GM12801 (cell line): ENCODE results near the gene CMA1.

Experiments
- TF ChIP-seq, protein P1 (sequence below): IDR thresholded peaks from one replicate; pipeline ENCODE4 v1.5.1; 2011; ENCODE audit warnings: control low read depth; ENCODE audit not compliant: insufficient read length; ENCODE audit errors: extremely low read depth

CMA1 gene

GRCh38 chr14:24508155-24508840, at the start of gene CMA1:
Gene CMA1 (minus strand): TSS chr14:24508265. CDS start chr14:24508235, 30 bp downstream.
- TF ChIP-seq, protein P1, sequence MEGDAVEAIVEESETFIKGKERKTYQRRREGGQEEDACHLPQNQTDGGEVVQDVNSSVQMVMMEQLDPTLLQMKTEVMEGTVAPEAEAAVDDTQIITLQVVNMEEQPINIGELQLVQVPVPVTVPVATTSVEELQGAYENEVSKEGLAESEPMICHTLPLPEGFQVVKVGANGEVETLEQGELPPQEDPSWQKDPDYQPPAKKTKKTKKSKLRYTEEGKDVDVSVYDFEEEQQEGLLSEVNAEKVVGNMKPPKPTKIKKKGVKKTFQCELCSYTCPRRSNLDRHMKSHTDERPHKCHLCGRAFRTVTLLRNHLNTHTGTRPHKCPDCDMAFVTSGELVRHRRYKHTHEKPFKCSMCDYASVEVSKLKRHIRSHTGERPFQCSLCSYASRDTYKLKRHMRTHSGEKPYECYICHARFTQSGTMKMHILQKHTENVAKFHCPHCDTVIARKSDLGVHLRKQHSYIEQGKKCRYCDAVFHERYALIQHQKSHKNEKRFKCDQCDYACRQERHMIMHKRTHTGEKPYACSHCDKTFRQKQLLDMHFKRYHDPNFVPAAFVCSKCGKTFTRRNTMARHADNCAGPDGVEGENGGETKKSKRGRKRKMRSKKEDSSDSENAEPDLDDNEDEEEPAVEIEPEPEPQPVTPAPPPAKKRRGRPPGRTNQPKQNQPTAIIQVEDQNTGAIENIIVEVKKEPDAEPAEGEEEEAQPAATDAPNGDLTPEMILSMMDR = no peak

GRCh38 chr14:24556756-24557155, 48.7 kb upstream of the CMA1 start:
- TF ChIP-seq, protein P1 = no peak

GRCh38 chr14:24542346-24542936, 34.4 kb upstream of the CMA1 start:
- TF ChIP-seq, protein P1 = no peak

GRCh38 chr14:24535737-24536136, 27.7 kb upstream of the CMA1 start:
- TF ChIP-seq, protein P1 = no peak

DNA sequence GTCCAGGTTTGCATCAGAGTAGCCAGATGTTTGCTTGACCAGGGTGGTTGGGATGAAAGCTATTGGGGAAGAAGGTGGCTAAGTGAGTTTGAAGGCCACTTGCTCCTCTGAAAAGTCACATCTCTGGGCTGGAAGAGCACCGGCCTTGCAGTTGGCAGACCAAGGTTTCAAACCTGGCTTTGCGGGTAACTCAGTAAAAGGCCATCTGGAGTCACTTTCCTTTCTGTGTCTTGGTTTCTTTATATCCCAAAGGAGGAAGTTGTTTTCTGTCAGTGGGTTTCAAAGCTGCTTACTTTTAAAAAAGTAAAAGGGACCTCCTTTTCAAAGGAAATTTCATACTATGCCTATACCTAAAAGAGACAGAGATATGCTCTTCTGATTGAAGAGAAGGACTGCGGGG, 26.2 kb upstream of the CMA1 start:
- TF ChIP-seq, protein P1 = no peak

DNA sequence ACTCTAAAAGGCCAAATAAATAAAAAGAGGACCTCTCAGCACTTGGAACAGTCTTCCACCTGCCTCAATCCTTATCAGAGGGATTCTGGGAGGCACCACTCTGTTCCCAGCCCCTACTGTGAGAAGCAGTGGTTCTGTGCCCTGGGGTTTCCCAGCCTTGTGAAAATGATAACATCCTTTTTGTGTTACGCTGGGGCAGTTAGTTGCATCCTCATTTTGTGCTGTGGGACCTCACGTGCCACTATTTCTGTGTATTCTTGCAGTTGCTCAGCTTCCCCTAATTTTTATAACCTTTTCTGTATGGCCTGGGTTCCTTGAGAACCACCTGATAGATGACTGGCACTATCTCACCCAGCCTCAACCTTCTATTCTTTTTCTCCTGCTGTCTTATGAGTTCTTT, 10.8 kb upstream of the CMA1 start:
- TF ChIP-seq, protein P1 = no peak

DNA sequence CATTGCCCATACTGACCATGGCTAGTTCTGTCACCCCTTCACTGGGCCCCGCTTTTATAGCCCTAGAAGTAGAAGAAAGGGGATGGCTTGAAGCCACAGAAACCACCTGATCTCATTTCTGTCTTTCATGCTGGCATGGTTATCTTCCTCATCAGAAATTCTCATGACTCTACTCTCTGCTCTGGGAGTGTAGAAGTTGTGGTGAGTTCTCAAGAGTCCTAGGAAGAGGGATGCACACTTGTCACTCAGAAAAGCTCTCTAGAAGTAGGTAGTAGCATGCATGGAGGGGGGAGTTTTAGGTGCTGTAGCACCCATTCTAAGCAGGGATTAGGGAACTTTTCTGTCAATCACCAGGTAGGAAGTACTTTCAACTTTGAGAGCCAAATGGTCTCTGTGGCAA, 6.1 kb upstream of the CMA1 start:
- TF ChIP-seq, protein P1 = no peak
